ENCODE results near the gene CASZ1.

GRCh38 chr1:10613340-10613739 lies 183.1 kb downstream of the CASZ1 start:
- TF ChIP-seq CTCF (IDR thresholded peaks at IDR 0.05; ENCODE audit: borderline replicate concordance, extremely low read depth, low read length, poor library complexity, severe bottlenecking), result no peak
- no peak for TF ChIP-seq EZH2 (IDR thresholded peaks at IDR 0.05; ENCODE audit: borderline replicate concordance, low read depth, low read length, severe bottlenecking)

Measured in DND-41 (cell line).